ENCODE data around the gene BRS3. TPM values are rescaled to one million over a fixed set of nuclear protein-coding genes. Genes with fewer than 3 reads are reported as not detected.
A peak's percentile ranks its signal among the peaks of the same experiment; 100 is the strongest.

BRS3 gene
- total RNA-seq, 2 experiments from 2014 or later, result not detected

- Histone ChIP-seq H3K27me3 (ENCODE audit: control insufficient read depth in 1 of 2, insufficient read depth in 2 of 2, low read length in 2 of 2) (peaks cover 0 to 18% of the 10 kb centered on the region in 2 experiments), H3K4me3 (ENCODE audit: low read length) (no peak overlapping the region), H3K9me3 (ENCODE audit: control insufficient read depth in 1 of 2, insufficient read depth in 1 of 2, low read length in 2 of 2) (no peaks in the 10 kb centered on the region), H3K36me3 (ENCODE audit: insufficient read depth, low read length) (no peaks in the 10 kb centered on the region), H3K27ac (ENCODE audit: low read depth in 1 of 2, low read length in 2 of 2) (no peak overlapping the region), H3K4me1 (ENCODE audit: insufficient read depth, low read length) (peaks cover 5% of the 10 kb centered on the region)
- Mint-ChIP-seq H3K27ac (no peak overlapping the region), H3K4me1 (ENCODE audit: low read depth) (peaks cover 10% of the 10 kb centered on the region), H3K4me3 (no peak overlapping the region), H3K27me3 (peaks cover 26% of the 10 kb centered on the region), H3K36me3 (ENCODE audit: low read depth) (peaks cover 11% of the 10 kb centered on the region), H3K9me3 (no peaks in the 10 kb centered on the region)
- POLR2A ChIA-PET, result interaction anchor here (0.9 kb wide), 1 partner anchor 186 kb away, joined by 3 read pairs; no protein-coding TSS in a partner anchor
- CTCF ChIA-PET, result no interaction called here
- intact Hi-C loops (cut with DNase I, micrococcal nuclease), result loop anchor here in 1 of 2 experiments (5.0 to 10.0 kb wide), 3 partner anchors 238 to 968 kb away; partner anchors contain the start of genes INTS6L, MAP7D3 and SLC9A6
- no peak for ATAC-seq (ENCODE audit: poor library complexity)
- TF ChIP-seq, protein P1, sequence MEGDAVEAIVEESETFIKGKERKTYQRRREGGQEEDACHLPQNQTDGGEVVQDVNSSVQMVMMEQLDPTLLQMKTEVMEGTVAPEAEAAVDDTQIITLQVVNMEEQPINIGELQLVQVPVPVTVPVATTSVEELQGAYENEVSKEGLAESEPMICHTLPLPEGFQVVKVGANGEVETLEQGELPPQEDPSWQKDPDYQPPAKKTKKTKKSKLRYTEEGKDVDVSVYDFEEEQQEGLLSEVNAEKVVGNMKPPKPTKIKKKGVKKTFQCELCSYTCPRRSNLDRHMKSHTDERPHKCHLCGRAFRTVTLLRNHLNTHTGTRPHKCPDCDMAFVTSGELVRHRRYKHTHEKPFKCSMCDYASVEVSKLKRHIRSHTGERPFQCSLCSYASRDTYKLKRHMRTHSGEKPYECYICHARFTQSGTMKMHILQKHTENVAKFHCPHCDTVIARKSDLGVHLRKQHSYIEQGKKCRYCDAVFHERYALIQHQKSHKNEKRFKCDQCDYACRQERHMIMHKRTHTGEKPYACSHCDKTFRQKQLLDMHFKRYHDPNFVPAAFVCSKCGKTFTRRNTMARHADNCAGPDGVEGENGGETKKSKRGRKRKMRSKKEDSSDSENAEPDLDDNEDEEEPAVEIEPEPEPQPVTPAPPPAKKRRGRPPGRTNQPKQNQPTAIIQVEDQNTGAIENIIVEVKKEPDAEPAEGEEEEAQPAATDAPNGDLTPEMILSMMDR (IDR thresholded peaks at IDR 0.05), result no peak
- no peak for DNase-seq
Measured at GRCh38 chrX:136493011-136493410, 5.3 kb downstream of the BRS3 start.

DNA sequence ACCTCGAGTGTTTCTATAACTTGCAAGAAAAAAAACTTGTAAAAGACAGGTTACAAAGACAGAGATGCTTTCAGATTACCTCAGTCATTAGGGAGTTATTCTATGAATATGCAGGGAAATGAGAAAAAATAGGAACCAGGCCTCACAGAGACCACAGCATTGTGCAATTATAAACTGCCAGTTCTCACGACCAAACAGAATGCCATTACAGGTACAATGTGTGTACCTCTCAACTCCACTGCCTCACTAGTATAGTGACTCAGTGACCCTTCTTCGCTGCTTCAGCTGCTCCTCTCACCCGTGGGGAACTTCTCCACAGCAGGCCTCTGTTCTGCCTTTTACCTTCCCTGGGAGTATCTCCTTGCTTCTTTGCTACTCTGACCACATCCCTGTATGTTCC is 7.3 kb downstream of the BRS3 start:
- Mint-ChIP-seq H3K36me3 (ENCODE audit: low read depth) (peaks cover 20% of the 10 kb centered on the region), H3K27ac (peak overlapping the region; percentile 100), H3K9me3 (no peaks in the 10 kb centered on the region), H3K4me1 (ENCODE audit: low read depth) (peaks cover 26% of the 10 kb centered on the region), H3K4me3 (peak overlapping the region; percentile 38), H3K27me3 (peaks cover 9% of the 10 kb centered on the region)
- CTCF ChIA-PET, result no interaction called here
- Histone ChIP-seq H3K27ac (ENCODE audit: low read depth in 1 of 2, low read length in 2 of 2) (no peak overlapping the region), H3K4me3 (ENCODE audit: low read length) (no peak overlapping the region), H3K9me3 (ENCODE audit: control insufficient read depth in 1 of 2, insufficient read depth in 1 of 2, low read length in 2 of 2) (no peaks in the 10 kb centered on the region), H3K27me3 (ENCODE audit: control insufficient read depth in 1 of 2, insufficient read depth in 2 of 2, low read length in 2 of 2) (peaks cover 0 to under 1% of the 10 kb centered on the region in 2 experiments), H3K4me1 (ENCODE audit: insufficient read depth, low read length) (peaks cover 7% of the 10 kb centered on the region), H3K36me3 (ENCODE audit: insufficient read depth, low read length) (peaks cover 5% of the 10 kb centered on the region)
- POLR2A ChIA-PET, result no interaction called here
- ATAC-seq (ENCODE audit: poor library complexity) (no peak), DNase-seq (peak in 2 of 14 experiments; percentile 10 to 14)
- TF ChIP-seq, protein P1 (IDR thresholded peaks at IDR 0.05), result no peak
- intact Hi-C loops (cut with DNase I, micrococcal nuclease), result loop anchor here (5.0 to 10.0 kb wide), 6 partner anchors 82 to 970 kb away; partner anchors contain the start of genes INTS6L (in 1 of the 2), MAP7D3 (in 1 of the 2) and MMGT1 (in 1 of the 2)

DNA sequence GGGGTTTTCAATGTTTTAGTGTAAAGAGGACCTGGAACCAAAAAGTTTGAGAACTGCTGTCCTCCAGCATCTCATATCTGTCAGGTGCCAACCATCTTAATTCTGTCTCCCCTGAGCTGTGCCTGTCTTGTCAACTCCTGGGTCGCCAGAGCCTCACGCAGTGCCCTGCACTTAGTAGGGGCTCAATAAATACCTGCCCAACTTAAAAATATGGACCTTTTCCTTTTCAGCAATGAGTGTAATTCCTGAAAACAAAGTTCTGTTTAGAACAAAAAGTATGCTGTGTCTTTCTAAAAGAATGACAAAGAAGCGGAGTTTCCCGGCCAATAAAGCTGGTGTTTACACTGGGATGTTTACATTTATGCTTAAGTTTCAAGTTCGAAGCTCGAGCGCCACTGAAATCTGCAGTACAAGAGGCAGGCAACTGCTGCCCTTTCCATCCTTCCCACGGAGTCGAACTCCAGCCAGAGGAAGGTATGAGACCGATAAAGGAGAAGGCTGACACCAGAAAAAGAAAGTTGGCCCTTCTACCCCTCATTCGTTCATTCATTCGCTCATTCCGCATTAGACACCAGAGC is 8.5 kb downstream of the BRS3 start:
- H3K4me3 Mint-ChIP-seq, result peak overlapping the region; percentile 96
- no peaks in the 10 kb centered on the region for H3K9me3 Mint-ChIP-seq
- ChIA-PET POLR2A (interaction anchor here (0.6 to 2.5 kb wide), 4 partner anchors 89 to 384 kb away, joined by 4 to 24 read pairs (median 7); partner anchors contain the start of gene RBMX), CTCF (no interaction called here)
- no peak for DNase-seq
- TF ChIP-seq, protein P1 (IDR thresholded peaks at IDR 0.05), result no peak
- intact Hi-C loops (cut with DNase I, micrococcal nuclease), result loop anchor here (5.0 to 10.0 kb wide), 6 partner anchors 81 to 971 kb away; partner anchors contain the start of genes INTS6L (in 1 of the 2), MAP7D3 (in 1 of the 2) and MMGT1 (in 1 of the 2)
- peaks cover 26% of the 10 kb centered on the region for H3K4me1 Mint-ChIP-seq (ENCODE audit: low read depth)
- no peaks in the 10 kb centered on the region for H3K9me3 ChIP-seq (ENCODE audit: control insufficient read depth in 1 of 2, insufficient read depth in 1 of 2, low read length in 2 of 2)
- H3K27me3 ChIP-seq (ENCODE audit: control insufficient read depth in 1 of 2, insufficient read depth in 2 of 2, low read length in 2 of 2), result no peaks in the 10 kb centered on the region
- H3K36me3 Mint-ChIP-seq (ENCODE audit: low read depth), result peaks cover 23% of the 10 kb centered on the region
- H3K36me3 ChIP-seq (ENCODE audit: insufficient read depth, low read length), result peaks cover 12% of the 10 kb centered on the region
- ATAC-seq (ENCODE audit: poor library complexity), result no peak
- H3K4me1 ChIP-seq (ENCODE audit: insufficient read depth, low read length), result peaks cover 7% of the 10 kb centered on the region
- H3K27me3 Mint-ChIP-seq, result no peaks in the 10 kb centered on the region
- peak overlapping the region; percentile 100 for H3K27ac Mint-ChIP-seq
- peak overlapping the region; percentile 70 for H3K4me3 ChIP-seq (ENCODE audit: low read length)
- H3K27ac ChIP-seq (ENCODE audit: low read depth in 1 of 2, low read length in 2 of 2), result peak overlapping the region; percentile 83 to 85

Data from CD4-positive, alpha-beta T cell (primary cell).